ENCODE measurements around the gene MCUB. TPM values are rescaled to one million over a fixed set of nuclear protein-coding genes. Genes with fewer than 3 reads are reported as not detected.

MCUB gene
- total and polyA plus RNA-seq, 2 of the 13 experiments (the other 11 are each of a cell fraction or from before 2014, with no cell fraction given): 0.95 to 2.2 TPM

GRCh38 chr4:109702950-109703663, 143.1 kb downstream of the MCUB start, which contains the start of gene CASP6 (continued):
- TF ChIP-seq, protein P1, sequence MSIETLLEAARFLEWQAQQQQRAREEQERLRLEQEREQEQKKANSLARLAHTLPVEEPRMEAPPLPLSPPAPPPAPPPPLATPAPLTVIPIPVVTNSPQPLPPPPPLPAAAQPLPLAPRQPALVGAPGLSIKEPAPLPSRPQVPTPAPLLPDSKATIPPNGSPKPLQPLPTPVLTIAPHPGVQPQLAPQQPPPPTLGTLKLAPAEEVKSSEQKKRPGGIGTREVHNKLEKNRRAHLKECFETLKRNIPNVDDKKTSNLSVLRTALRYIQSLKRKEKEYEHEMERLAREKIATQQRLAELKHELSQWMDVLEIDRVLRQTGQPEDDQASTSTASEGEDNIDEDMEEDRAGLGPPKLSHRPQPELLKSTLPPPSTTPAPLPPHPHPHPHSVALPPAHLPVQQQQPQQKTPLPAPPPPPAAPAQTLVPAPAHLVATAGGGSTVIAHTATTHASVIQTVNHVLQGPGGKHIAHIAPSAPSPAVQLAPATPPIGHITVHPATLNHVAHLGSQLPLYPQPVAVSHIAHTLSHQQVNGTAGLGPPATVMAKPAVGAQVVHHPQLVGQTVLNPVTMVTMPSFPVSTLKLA (IDR thresholded peaks at IDR 0.05): no peak
- TF ChIP-seq ZNF749 (CRISPR knock-in tag; IDR thresholded peaks at IDR 0.05; ENCODE audit: borderline replicate concordance) (peak; percentile 59; the same call in 1 of the 2 replicates), ZBTB1 (CRISPR knock-in tag; IDR thresholded peaks at IDR 0.05; ENCODE audit: borderline replicate concordance) (no peak), ATF7-NPFF (CRISPR knock-in tag; IDR thresholded peaks at IDR 0.05; ENCODE audit: low read depth) (peak; percentile 44; the same call in 1 of the 2 replicates), SP4 (CRISPR knock-in tag; IDR thresholded peaks at IDR 0.05) (peak; percentile 57), HDAC1 (CRISPR knock-in tag; IDR thresholded peaks at IDR 0.05) (peak; percentile 41; the same call in 1 of the 2 replicates), STAG1 (CRISPR knock-in tag; IDR thresholded peaks at IDR 0.05) (0 out of 2 replicates have a peak, but pooled peaks have one; percentile 3), HNRNPUL1 (IDR thresholded peaks at IDR 0.05; ENCODE audit: low read depth, low read length) (no peak), SPEN (CRISPR knock-in tag; IDR thresholded peaks at IDR 0.05; ENCODE audit: low read depth) (peak; percentile 29; the same call in 1 of the 2 replicates), ZNF75D (CRISPR knock-in tag; IDR thresholded peaks at IDR 0.05; ENCODE audit: borderline replicate concordance) (no peak), EED (CRISPR knock-in tag; IDR thresholded peaks at IDR 0.05) (no peak), RELA (CRISPR knock-in tag; IDR thresholded peaks at IDR 0.05) (no peak), SOX6 (IDR thresholded peaks at IDR 0.05) (no peak), SOX6 (CRISPR knock-in tag; IDR thresholded peaks at IDR 0.05) (peak; percentile 18; the same call in 1 of the 2 replicates), HNRNPL (IDR thresholded peaks at IDR 0.05; ENCODE audit: low read depth, low read length) (0 out of 2 replicates have a peak, but pooled peaks have one; percentile 25), ZNF232 (CRISPR knock-in tag; IDR thresholded peaks at IDR 0.05; ENCODE audit: borderline replicate concordance) (0 out of 2 replicates have a peak, but pooled peaks have one; percentile 32), ZFY (CRISPR knock-in tag; IDR thresholded peaks at IDR 0.05) (peak; percentile 67), ETV6 (CRISPR knock-in tag; conservative IDR thresholded peaks at IDR 0.05) (no peak), PHF8 (CRISPR knock-in tag; IDR thresholded peaks at IDR 0.05) (peak; percentile 67), MED8 (CRISPR knock-in tag; IDR thresholded peaks at IDR 0.05; ENCODE audit: insufficient replicate concordance) (peak; percentile 13), CBX2 (IDR thresholded peaks at IDR 0.05; ENCODE audit: low read depth, low read length) (no peak), CBX2 (CRISPR knock-in tag; IDR thresholded peaks at IDR 0.05; ENCODE audit: low read depth) (no peak), GABPB1 (CRISPR knock-in tag; IDR thresholded peaks at IDR 0.05) (peak; percentile 66; the same call in 1 of the 2 replicates), SNAI1 (CRISPR knock-in tag; IDR thresholded peaks at IDR 0.05; ENCODE audit: borderline replicate concordance) (0 out of 2 replicates have a peak, but pooled peaks have one; percentile 25), ZSCAN12 (CRISPR knock-in tag; IDR thresholded peaks at IDR 0.05) (no peak), NCOR1 (IDR thresholded peaks at IDR 0.05; ENCODE audit: borderline replicate concordance, low read length) (no peak)
- TF ChIP-seq, protein P2, sequence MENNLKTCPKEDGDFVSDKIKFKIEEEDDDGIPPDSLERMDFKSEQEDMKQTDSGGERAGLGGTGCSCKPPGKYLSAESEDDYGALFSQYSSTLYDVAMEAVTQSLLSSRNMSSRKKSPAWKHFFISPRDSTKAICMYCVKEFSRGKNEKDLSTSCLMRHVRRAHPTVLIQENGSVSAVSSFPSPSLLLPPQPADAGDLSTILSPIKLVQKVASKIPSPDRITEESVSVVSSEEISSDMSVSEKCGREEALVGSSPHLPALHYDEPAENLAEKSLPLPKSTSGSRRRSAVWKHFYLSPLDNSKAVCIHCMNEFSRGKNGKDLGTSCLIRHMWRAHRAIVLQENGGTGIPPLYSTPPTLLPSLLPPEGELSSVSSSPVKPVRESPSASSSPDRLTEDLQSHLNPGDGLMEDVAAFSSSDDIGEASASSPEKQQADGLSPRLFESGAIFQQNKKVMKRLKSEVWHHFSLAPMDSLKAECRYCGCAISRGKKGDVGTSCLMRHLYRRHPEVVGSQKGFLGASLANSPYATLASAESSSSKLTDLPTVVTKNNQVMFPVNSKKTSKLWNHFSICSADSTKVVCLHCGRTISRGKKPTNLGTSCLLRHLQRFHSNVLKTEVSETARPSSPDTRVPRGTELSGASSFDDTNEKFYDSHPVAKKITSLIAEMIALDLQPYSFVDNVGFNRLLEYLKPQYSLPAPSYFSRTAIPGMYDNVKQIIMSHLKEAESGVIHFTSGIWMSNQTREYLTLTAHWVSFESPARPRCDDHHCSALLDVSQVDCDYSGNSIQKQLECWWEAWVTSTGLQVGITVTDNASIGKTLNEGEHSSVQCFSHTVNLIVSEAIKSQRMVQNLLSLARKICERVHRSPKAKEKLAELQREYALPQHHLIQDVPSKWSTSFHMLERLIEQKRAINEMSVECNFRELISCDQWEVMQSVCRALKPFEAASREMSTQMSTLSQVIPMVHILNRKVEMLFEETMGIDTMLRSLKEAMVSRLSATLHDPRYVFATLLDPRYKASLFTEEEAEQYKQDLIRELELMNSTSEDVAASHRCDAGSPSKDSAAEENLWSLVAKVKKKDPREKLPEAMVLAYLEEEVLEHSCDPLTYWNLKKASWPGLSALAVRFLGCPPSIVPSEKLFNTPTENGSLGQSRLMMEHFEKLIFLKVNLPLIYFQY (CRISPR knock-in tag; IDR thresholded peaks at IDR 0.05; ENCODE audit: borderline replicate concordance): peak; percentile 58; the same call in 1 of the 2 replicates
